ENCODE results near the gene CST7.
"Not testable (repeated sequence)": the region's sequence is repeated elsewhere in the genome, so short reads cannot be mapped to it uniquely, and the experiment has no call there.

Gene CST7, protein sequence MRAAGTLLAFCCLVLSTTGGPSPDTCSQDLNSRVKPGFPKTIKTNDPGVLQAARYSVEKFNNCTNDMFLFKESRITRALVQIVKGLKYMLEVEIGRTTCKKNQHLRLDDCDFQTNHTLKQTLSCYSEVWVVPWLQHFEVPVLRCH

DNA sequence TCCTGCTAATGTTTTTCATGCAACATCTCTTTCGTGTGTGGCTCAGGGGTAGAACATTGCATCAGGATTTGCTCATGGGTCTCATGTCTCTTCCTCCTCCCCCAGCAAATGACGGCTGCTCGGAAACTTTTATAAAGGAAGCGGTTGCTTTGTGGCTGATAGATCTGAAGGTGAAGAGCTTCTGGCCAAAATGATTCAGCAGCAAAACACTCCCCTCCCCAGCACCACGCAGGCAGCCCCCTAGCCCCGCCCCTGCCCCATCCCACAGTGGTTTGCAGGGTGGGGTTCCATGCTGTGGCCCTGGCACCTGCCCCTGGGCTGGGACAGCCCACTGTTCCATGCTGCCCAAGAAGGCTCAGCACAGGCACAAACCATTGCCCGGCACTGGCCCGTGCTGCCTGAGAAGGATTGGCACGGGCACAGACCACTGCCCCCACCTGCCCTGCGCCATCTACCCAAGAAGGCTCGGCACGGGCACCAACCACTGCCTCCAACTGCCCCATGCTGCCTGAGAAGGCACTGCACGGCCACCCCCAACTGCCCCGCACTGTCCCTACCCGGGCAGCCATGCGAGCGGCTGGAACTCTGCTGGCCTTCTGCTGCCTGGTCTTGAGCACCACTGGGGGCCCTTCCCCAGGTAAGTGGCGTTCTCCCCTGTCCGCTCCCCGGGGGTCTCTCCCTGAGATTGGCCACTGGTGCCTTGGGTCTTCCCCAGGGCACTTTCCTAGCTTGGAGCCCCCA is at the start of gene CST7:
Gene CST7, plus strand, starts transcription at position 331 of the 741 bp plus-strand sequence. Its CDS starts 237 bp downstream, at position 568.
- DNase-seq: peak; percentile 81

- no peak for DNase-seq
These were observed 42.3 kb upstream of the CST7 start for GRCh38 chr20:24906806-24907205.

- no peak for DNase-seq
These were observed 40.4 kb upstream of the CST7 start for GRCh38 chr20:24908642-24909041.

GRCh38 chr20:24909086-24909780 is 39.8 kb upstream of the CST7 start:
- DNase-seq: no peak

GRCh38 chr20:24909861-24910260 is 39.2 kb upstream of the CST7 start:
- DNase-seq: no peak

DNA sequence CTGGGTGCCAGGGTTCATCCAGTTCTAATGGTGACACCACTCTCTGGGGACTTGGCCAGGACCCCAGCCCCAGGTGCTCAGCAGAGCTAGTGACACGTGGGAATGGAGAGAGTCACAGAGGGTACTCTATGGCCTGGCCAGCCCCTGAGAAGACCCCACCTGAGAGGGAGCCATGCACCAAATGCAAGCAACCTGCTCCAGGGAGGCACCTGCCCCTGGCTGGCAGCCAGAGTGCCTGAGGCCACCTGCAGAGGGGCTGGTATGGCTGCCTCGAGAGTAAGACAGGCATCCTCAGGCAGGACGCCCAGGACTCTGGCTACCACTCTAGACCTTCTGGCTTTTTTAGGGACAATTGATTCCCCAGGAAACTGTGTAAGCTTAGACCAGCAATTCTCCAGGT is 38.6 kb upstream of the CST7 start:
- DNase-seq: no peak

DNA sequence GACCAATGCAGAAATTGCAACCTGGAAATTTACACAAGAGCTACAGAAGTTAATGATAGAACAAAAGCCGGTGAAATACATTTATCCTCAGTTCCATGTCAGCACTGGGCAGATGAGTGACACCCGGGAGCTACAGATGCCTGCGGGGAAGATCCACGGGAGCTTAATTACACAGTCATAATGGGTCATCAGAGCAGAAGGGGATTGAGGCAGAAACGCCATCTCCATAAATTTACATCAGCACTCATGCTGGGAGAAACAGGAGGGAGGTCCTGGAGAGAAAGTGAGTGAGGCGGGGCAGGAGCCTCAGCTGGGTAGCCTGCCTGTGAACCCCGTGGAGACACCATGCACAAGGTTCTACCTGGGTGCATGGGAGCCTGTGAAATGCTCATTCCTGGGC is 37.6 kb upstream of the CST7 start:
- DNase-seq: no peak

- DNase-seq: no peak
These were observed 36.5 kb upstream of the CST7 start for GRCh38 chr20:24912397-24913075.

DNA sequence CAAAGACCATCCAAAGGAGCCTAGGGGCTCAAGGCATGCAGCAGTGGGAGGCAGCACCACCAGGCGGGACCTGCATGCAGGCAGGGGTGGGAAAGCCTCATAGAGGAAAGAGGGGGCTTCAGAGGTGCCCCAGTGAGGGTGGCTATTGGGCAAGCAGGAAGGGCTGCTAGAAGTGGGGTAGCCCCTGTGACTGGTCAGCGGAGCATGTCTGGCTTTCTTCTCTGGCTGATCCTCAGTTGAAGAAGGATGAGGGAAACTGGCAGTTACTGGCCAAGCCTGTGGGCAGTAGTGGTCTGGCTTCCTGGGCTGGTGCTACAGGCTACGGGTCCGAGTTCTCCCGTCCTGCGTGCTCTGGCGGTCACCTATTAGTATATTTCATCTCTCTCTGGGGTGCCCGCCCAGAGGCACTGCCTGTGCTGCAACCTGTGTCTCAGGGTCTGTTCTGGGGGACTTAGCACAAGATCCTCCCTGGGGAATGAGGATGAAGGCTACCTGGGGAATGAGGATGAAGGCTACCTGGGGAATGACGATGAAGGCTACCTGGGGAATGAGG is 35.9 kb upstream of the CST7 start:
- no peak for DNase-seq

GRCh38 chr20:24914388-24915241 is 34.5 kb upstream of the CST7 start:
- no peak for DNase-seq

DNA sequence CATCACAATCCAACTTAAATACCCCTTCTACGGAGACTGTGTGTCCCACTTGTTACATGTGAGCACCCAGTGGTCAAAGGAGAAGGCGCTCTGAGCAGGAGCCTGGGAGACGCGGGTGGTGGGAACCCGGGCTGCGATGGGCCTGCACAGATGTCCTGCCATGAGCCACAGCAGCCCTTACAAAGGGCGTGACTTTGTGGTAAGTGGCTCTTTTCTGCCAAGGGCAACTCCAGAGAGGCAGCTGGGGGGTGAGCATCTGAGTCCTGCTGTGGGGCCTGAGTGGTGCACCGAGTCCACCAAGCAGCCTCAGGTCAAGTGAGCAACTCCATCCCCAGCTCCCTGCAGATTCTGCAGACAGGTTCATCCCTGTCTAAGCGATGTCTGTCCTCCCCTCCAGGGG is 33.6 kb upstream of the CST7 start:
- DNase-seq: no peak

- no peak for DNase-seq
These were observed 33.2 kb upstream of the CST7 start for GRCh38 chr20:24915892-24916291.

GRCh38 chr20:24916412-24916811 is 32.7 kb upstream of the CST7 start:
- no peak for DNase-seq

DNA sequence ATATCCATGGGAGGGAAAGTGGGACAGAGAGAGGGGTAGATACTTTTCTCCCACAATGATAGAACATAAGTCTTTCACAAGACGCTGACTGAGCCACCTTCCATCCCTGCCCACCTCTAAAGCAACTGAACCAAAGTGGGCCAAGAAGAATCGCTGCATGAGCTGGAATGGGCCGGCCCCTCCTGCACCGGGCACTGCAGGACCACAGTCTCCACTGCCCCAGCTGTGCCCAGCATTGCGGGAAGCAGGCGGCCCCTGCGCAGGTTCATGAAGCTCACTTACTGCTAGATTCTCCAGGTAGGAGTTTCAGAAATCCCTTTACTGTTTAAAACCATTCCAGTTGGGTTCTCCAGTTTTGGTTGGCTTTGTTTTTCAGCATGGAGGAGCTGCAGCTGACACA is 32.0 kb upstream of the CST7 start:
- DNase-seq: no peak

GRCh38 chr20:24917797-24918578 is 31.1 kb upstream of the CST7 start:
- peak; percentile 56 for DNase-seq

- no peak for DNase-seq
These were observed 30.2 kb upstream of the CST7 start for GRCh38 chr20:24918579-24919566.

DNA sequence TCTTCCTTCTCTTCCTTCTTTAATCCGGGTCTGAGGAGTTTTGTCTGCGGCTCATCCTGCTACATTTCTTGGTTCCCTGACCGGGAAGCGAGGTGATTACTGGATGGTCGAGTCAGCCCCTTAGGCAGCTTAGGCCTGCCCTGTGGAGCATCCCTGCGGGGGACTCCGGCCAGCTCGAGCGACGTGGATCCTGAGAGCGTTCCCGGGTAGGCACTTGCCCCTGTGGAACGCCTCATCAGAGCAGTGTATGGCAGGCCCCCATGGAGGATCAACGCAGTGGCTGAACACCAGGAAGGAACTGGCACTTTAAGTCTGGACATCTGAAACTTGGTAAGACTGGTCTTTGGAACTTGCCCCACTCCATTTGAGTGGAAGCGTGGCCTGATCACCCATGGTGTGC is 29.4 kb upstream of the CST7 start:
- DNase-seq: not testable (repeated sequence)

DNA sequence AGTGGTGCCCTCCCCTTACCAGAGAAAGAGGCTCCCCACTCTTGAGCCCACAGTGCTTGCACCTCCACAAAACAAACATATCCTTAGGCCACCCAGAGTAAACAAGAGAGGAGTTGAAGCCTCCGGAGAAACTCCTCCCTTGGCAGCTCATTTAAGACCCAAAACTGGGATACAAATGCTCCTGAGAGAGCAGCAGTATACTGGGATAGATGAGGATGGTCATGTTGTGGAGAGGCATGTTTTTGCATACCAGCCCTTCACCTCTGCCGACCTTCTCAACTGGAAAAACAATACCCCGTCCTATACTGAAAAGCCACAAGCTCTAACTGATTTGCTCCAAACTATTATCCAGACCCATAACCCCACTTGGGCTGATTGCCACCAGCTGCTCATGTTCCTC is 28.4 kb upstream of the CST7 start:
- DNase-seq: not testable (repeated sequence)

- not testable (repeated sequence) for DNase-seq
These were observed 19.8 kb upstream of the CST7 start for GRCh38 chr20:24929259-24929658.

Measured in hematopoietic multipotent progenitor cell treated with erythropoietin and hydrocortisone succinate and interleukin-3 and kit ligand, for 8 days (in vitro differentiated cells).